GM19239 (cell line): ENCODE results near the gene HERPUD2.
"Not testable (repeated sequence)": the region's sequence is repeated elsewhere in the genome, so short reads cannot be mapped to it uniquely, and the experiment has no call there.

Experiments
- DNase-seq: peaks from one replicate; pipeline ENCODE4 v3.0.0; 2011; ENCODE audit warnings: low spot score; ENCODE audit not compliant: insufficient read length
- FAIRE-seq: peaks from 2 replicates; lab custom pipeline; 2011; peaks lifted over from hg19 to GRCh38; lab: Jason Lieb, UNC

The HERPUD2 gene

GRCh38 chr7:35716038-35716803, 21.3 kb upstream of the HERPUD2 start:
- peak; percentile 56 for FAIRE-seq
- DNase-seq: no peak

GRCh38 chr7:35714862-35715261, 19.9 kb upstream of the HERPUD2 start:
- no peak for DNase-seq
- no peak for FAIRE-seq

DNA sequence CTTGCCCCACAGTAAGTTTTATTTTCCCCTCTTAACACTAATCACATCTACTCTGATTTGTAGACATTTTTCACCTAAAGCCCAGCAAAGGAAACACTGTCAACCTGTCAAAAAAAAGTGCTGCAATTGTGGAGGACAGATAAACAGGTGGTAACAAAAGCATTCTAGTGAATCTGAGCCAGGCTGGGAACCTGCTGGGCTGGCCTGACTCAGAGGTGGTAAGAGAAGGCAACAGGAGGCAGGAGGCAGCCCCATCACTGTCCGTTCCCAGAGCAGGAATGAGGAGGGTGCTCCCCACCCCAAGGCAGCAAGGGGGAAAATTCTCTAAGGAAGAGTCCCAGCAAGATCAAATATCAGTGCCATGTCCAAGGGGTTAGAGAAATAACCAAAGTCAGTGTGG, 19.5 kb upstream of the HERPUD2 start:
- DNase-seq (no peak), FAIRE-seq (no peak)

- peak; percentile 69 for FAIRE-seq
These were observed 17.8 kb upstream of the HERPUD2 start for GRCh38 chr7:35712563-35713226.

DNA sequence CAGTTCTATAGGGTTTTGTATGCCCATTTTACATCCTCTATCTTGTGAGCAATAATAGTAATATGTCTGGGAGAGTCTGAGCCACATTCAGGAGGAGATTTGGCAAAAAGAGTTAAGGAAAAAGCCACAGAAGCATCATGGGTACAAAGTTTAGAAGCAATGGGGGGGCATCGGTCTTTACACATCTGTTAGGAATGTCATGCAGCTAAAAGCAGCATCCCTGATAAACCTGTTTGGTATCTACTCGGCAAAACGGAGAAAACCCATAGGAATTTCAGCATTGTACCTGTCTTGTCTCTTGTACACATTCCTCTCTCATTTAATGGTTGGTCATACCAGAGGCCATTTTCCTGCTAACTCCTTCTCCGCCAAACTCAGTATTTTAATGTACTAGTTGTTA, 12.5 kb upstream of the HERPUD2 start:
- DNase-seq: no peak
- FAIRE-seq: no peak

More at GRCh38 chr7:35712563-35713226, 17.8 kb upstream of the HERPUD2 start:
- DNase-seq: no peak

GRCh38 chr7:35705932-35706461, 11.1 kb upstream of the HERPUD2 start:
- no peak for FAIRE-seq
- no peak for DNase-seq

GRCh38 chr7:35704261-35704660, 9.3 kb upstream of the HERPUD2 start:
- DNase-seq (no peak), FAIRE-seq (no peak)

- FAIRE-seq (no peak), DNase-seq (no peak)
These were observed 7.6 kb upstream of the HERPUD2 start for GRCh38 chr7:35702541-35702940.

DNA sequence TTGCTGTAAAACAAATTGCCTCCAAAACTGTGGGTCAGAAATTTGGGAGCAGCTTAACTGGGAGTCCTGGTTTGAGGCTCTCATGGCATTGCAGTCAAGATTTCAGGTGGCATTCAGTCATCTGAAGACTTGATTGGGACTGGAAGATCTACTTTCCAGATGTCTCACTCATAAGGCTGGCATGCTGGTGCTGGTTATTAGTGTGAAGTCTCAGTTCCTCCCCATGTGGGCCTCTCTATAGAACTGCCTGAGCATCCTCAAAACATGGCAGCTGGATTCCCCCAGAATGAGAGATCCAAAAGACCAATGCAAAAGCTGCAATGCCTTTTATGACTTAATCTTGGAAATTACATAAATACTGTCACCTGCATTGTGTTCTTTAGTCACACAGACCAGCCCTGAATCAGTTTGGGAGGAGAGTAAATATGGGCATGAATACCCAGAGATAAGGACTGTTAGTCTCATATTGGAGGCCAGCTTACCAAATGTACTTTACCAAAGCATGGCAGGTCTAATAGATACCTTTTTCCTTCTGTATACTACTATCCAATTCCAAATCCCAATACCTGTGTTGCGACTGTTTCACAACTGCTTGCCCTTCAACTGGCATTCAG, 6.5 kb upstream of the HERPUD2 start:
- DNase-seq (no peak), FAIRE-seq (peak; percentile 56)

GRCh38 chr7:35700865-35701264, 5.9 kb upstream of the HERPUD2 start:
- FAIRE-seq (no peak), DNase-seq (no peak)

DNA sequence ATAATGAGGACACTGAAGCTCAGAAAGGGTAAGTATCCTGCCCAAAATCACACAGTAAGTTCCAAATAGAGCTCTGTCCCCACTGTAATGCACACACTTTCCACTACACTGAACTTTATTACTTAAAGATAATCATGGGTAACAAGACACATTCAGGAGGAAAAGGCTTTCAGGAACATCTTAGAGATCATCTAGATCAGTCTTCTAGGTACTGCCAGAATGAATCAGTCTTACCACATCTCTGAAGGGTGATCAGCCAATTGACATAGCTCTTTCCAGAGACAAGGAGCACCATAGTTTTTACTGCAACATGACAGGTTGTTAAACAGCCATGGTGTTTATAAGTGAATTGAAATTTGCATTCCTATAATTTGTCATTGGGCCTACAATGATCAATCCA, 5.4 kb upstream of the HERPUD2 start:
- DNase-seq (no peak), FAIRE-seq (no peak)

GRCh38 chr7:35699796-35700305, 4.9 kb upstream of the HERPUD2 start:
- FAIRE-seq (no peak), DNase-seq (no peak)

DNA sequence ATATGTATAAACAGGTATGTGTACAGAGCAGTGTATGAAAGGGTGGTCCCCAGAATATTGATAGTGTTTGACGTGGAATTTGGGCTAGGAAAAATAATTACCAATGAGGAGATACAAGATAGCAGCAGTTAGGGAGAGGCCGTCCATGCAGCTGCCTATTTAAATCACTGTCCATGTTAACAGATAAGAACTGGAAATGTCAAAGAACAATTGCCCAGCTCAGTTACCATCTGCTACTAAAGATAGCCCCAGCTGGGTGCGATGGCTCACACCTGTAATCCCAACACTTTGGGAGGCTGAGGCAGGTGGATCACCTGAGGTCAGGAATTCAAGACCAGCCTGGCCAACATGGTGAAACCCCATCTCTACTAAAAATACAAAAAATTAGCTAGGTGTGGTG, 3.4 kb upstream of the HERPUD2 start:
- DNase-seq, FAIRE-seq: not testable (repeated sequence)

- FAIRE-seq (no peak), DNase-seq (no peak)
These were observed 2.7 kb upstream of the HERPUD2 start for GRCh38 chr7:35697414-35698175.

DNA sequence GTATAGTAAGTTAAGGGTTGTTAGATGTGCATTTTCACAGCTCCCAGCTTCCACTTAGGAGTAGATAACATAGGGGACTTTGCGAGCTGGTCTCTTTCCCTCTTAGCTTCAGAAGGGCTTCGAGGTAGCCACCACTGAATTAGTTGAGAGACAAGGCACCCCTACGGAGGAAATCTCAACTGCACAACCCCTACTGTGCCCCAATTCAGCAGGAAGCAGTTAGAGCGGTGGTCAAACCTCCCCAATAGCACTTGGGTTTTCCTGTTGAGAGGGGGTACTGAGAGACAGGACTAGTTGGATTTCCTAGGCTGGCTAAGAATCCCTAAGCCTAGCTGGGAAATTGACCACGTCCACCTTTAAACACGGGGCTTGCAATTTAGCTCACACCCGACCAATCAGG, 1.1 kb upstream of the HERPUD2 start:
- FAIRE-seq: no peak
- no peak for DNase-seq

DNA sequence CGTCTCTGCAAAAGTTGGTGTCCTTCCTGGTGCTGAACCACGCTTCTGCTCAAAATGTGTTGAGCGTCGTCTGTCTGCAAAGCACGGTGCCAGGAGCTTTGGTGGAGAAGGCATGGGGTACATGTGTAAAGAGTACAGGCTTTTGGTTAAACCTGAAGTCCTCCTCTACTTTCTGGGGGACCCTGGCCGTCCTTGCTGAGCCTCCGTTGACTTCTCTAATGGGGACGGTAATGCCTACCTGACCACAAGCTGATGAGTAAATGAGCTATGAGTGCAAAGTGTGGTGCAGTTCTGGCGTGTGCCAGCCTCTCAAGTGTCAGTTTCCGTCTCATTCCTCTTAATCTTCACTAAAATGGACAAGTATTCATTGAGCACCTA, 527 bp upstream of the HERPUD2 start:
- DNase-seq: no peak

DNA sequence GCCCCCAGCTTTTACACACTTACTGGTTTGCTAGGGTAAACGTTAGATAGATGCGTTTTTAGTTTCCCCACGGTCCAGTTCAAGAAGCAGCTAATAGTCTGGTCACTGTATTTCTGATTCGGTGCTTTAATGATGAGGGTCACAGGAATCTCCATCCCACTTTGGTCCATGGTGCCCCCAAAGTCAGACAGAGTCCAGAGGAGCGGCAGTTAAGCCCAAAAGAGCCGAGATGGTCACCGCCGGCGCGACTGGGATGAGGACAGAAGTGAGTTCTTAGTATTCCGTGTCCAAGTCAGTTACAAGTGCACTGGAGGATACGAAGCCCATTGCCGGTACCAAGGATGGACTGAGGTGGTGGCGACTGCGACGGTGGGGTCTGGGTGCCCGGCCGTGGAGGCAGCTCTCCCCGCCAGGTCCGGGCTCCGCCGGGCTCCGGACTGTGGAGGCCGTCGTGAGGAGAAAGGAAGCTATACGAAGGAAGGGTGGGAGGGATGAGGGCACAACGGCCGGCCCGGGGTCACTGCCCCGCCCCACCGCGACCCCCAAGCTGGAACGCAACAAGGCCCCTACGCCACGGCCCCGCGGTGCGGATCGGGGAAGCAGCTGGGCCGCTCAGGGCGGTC, 663 bp downstream of the HERPUD2 start:
- no peak for DNase-seq

More for the DNA sequence above, 527 bp upstream of the HERPUD2 start:
- peak; percentile 4 for FAIRE-seq

GRCh38 chr7:35691827-35692307, 3.1 kb downstream of the HERPUD2 start:
- peak; percentile 84 for FAIRE-seq
- DNase-seq: peak; percentile 30

More for the DNA sequence above, 663 bp downstream of the HERPUD2 start:
- FAIRE-seq: no peak

DNA sequence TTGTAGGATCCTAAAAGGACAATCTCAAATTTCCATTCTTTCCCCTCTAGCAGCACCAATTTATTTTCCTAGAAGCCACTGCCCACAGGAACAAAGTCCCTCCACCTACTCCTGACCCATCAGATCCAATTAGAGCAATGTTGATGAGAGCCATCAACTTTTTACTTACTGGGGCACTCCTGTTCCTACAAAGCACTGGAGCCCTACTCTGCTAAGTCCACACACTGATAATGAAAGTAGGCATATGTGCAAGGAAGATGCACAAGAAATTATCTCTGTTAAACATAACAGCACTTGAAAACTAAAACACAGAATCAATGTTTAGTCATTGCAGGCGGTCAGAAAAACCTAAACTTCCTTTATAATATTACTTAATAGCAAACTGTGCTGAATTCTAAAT, 3.6 kb downstream of the HERPUD2 start:
- FAIRE-seq: no peak
- no peak for DNase-seq
